OCI-LY7 (cell line): ENCODE measurements around the gene VNN1.

Experiments used
- CTCF ChIP-seq: fragments of 200-600 bp; sonication (generic); conservative IDR thresholded peaks from 2 replicates; pipeline ENCODE4 v1.5.1; 2014; ENCODE audit warnings: mild to moderate bottlenecking, antibody characterized with exemption, low read length, moderate library complexity, mixed read lengths
- EZH2phosphoT487 ChIP-seq: fragments of 200-600 bp; sonication (generic); IDR thresholded peaks from 2 replicates; pipeline ENCODE4 v1.6.1; 2018; ENCODE audit warnings: low read depth, borderline replicate concordance, mild to moderate bottlenecking, mixed run types, antibody characterized with exemption, low read length, moderate library complexity, mixed read lengths

GRCh38 chr6:132750455-132751248 is 36.8 kb upstream of the VNN1 start:
- TF ChIP-seq CTCF (no peak), EZH2phosphoT487 (no peak)
